Measurements from ENCODE around the gene REP15. TPM values are rescaled to one million over a fixed set of nuclear protein-coding genes. Genes with fewer than 3 reads are reported as not detected.

REP15 gene
- total RNA-seq, 6 experiments from 2014 or later: 0.24 to 1.8 (median 0.88) TPM

DNA sequence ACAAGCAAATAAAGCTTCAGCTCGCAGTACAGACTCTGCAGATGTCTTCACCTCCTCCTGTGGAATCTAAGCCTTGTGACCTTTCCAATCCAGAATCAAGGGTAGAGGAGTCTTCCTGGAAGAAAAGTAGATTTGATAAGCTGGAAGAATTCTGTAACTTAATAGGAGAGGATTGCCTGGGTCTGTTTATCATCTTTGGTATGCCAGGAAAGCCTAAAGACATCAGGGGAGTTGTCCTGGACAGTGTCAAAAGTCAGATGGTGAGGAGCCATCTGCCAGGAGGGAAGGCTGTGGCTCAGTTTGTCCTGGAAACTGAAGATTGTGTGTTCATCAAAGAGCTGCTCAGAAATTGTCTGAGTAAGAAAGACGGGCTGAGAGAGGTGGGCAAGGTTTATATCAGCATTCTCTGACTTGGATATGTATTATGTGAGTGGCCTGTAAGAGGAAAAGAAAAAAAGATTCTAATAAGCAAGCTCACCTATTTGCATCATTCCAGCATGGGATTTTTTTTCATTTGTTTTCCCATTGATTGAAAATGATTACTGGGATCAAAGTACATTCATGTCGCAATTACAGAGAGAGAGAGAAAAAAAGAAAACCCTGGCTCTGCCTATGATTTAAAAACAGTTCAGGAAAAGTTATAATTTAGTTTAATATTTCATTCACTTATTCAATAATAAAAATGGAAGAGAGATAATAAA is 767 bp downstream of the REP15 start:
- Histone ChIP-seq H3K9me3 (no peaks in the 10 kb centered on the region), H3K4me1 (peaks cover 0 to 27% (median 10%) of the 10 kb centered on the region in 4 donors), H3K4me3 (peak overlapping the region in 1 of 3 donors; percentile 12), H3K27me3 (no peaks in the 10 kb centered on the region), H3K27ac (peak overlapping the region; percentile 58 to 81 (median 75)), H3K36me3 (peaks cover 0 to 12% (median 1%) of the 10 kb centered on the region in 4 donors)
- intact Hi-C loops (cut with DNase I): no loop called here
- WGBS (ENCODE audit: insufficient coverage, low coverage, low lambda C conversion rate, missing lambda C conversion rate): 23% methylated on average over 3 of the region's 3 CpGs
- DNase-seq: peak in 1 of 3 donors; percentile 59
- TF ChIP-seq, protein P1, sequence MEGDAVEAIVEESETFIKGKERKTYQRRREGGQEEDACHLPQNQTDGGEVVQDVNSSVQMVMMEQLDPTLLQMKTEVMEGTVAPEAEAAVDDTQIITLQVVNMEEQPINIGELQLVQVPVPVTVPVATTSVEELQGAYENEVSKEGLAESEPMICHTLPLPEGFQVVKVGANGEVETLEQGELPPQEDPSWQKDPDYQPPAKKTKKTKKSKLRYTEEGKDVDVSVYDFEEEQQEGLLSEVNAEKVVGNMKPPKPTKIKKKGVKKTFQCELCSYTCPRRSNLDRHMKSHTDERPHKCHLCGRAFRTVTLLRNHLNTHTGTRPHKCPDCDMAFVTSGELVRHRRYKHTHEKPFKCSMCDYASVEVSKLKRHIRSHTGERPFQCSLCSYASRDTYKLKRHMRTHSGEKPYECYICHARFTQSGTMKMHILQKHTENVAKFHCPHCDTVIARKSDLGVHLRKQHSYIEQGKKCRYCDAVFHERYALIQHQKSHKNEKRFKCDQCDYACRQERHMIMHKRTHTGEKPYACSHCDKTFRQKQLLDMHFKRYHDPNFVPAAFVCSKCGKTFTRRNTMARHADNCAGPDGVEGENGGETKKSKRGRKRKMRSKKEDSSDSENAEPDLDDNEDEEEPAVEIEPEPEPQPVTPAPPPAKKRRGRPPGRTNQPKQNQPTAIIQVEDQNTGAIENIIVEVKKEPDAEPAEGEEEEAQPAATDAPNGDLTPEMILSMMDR (IDR thresholded peaks at IDR 0.05): no peak
- TF ChIP-seq POLR2A (IDR thresholded peaks at IDR 0.05): no peak
- peak; percentile 77 to 84 (median 82) for ATAC-seq

DNA sequence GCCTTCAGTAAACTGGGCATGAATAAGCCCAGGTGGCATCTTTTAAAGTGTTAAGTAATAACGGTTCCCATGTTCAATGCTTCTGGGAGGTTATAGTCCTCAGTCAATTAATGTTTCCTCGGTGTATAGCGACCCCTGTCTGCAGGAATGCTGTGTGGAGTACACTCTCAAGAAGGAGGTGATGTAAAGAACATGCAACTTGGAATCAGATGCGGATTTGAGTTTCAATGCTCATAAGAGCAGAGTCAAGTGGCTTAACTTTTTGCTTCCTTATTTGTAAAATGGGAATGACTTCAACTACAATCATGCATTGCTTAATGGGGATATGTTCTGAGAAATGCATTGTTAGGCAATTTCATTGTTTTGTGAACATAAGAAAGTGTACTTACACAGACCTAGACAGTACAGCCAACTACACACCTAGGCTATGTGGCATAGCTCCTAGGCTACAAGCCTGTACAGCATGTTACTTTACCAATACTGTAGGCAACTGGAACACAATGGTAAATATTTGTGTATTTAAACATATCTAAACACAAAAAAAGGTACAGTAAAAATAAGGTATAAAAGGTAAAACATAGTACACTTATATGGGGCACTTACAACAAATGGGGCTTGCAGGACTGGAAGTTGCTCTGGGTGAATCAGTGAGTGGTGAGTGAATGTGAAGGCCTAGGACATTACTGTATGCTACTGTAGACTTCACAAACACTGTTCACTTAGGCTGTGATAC is 7.6 kb downstream of the REP15 start:
- ATAC-seq (peak; percentile 95 to 97 (median 96)), DNase-seq (peak in 2 of 3 donors; percentile 53 to 79)
- TF ChIP-seq, protein P1 (IDR thresholded peaks at IDR 0.05): peak; percentile 86 to 96 (median 90)
- TF ChIP-seq POLR2A (IDR thresholded peaks at IDR 0.05): no peak
- no peaks in the 10 kb centered on the region for H3K27me3 ChIP-seq
- intact Hi-C loops (cut with DNase I): no loop called here
- no peaks in the 10 kb centered on the region for H3K36me3 ChIP-seq
- no peak overlapping the region for H3K27ac ChIP-seq
- WGBS (ENCODE audit: insufficient coverage, low coverage, low lambda C conversion rate, missing lambda C conversion rate): 1% methylated on average over 4 of the region's 4 CpGs
- no peaks in the 10 kb centered on the region for H3K4me1 ChIP-seq
- no peaks in the 10 kb centered on the region for H3K9me3 ChIP-seq
- no peak overlapping the region for H3K4me3 ChIP-seq

- no peak overlapping the region for H3K27ac ChIP-seq
- intact Hi-C loops (cut with DNase I): no loop called here
- DNase-seq: no peak
These were observed 9.0 kb downstream of the REP15 start for GRCh38 chr12:27705263-27705662.

GRCh38 chr12:27707216-27707615 is 11.0 kb downstream of the REP15 start:
- intact Hi-C loops (cut with DNase I): no loop called here
- H3K4me1 ChIP-seq: peaks cover 0 to 10% (median 0%) of the 10 kb centered on the region in 4 donors
- no peaks in the 10 kb centered on the region for H3K27me3 ChIP-seq
- ATAC-seq (no peak), DNase-seq (no peak)
- H3K27ac ChIP-seq: no peak overlapping the region
- WGBS (ENCODE audit: insufficient coverage, low coverage, low lambda C conversion rate, missing lambda C conversion rate): 44% methylated on average over 2 of the region's 2 CpGs
- no peak overlapping the region for H3K4me3 ChIP-seq
- no peaks in the 10 kb centered on the region for H3K9me3 ChIP-seq
- no peaks in the 10 kb centered on the region for H3K36me3 ChIP-seq
- TF ChIP-seq POLR2A (IDR thresholded peaks at IDR 0.05): no peak
- TF ChIP-seq, protein P1 (IDR thresholded peaks at IDR 0.05): no peak

More at GRCh38 chr12:27705263-27705662, 9.0 kb downstream of the REP15 start:
- 93% methylated on average over 6 of the region's 8 CpGs for WGBS (ENCODE audit: insufficient coverage, low coverage, low lambda C conversion rate, missing lambda C conversion rate)
- TF ChIP-seq, protein P1 (IDR thresholded peaks at IDR 0.05): no peak
- no peak for TF ChIP-seq POLR2A (IDR thresholded peaks at IDR 0.05)
- ATAC-seq: no peak
- no peaks in the 10 kb centered on the region for H3K36me3 ChIP-seq
- H3K27me3 ChIP-seq: no peaks in the 10 kb centered on the region
- no peaks in the 10 kb centered on the region for H3K4me1 ChIP-seq
- no peak overlapping the region for H3K4me3 ChIP-seq
- no peaks in the 10 kb centered on the region for H3K9me3 ChIP-seq
